OCI-LY3 (cell line): ENCODE data around the gene S1PR3.

Experiments
- EZH2phosphoT487 ChIP-seq: fragments of 200-600 bp; shearing (Covaris generic); IDR thresholded peaks from 2 replicates; pipeline ENCODE4 v1.6.1; 2018; ENCODE audit warnings: antibody characterized with exemption, mixed run types, low read depth
- TF ChIP-seq, protein P1 (sequence below): fragments of 200-600, 300-600 bp; sonication (generic); IDR thresholded peaks from 2 replicates; pipeline ENCODE4 v1.5.1; 2014; ENCODE audit warnings: antibody characterized with exemption, low read length, low read depth

GRCh38 chr9:88975966-88976889 lies 15.0 kb upstream of the S1PR3 start:
- TF ChIP-seq, protein P1, sequence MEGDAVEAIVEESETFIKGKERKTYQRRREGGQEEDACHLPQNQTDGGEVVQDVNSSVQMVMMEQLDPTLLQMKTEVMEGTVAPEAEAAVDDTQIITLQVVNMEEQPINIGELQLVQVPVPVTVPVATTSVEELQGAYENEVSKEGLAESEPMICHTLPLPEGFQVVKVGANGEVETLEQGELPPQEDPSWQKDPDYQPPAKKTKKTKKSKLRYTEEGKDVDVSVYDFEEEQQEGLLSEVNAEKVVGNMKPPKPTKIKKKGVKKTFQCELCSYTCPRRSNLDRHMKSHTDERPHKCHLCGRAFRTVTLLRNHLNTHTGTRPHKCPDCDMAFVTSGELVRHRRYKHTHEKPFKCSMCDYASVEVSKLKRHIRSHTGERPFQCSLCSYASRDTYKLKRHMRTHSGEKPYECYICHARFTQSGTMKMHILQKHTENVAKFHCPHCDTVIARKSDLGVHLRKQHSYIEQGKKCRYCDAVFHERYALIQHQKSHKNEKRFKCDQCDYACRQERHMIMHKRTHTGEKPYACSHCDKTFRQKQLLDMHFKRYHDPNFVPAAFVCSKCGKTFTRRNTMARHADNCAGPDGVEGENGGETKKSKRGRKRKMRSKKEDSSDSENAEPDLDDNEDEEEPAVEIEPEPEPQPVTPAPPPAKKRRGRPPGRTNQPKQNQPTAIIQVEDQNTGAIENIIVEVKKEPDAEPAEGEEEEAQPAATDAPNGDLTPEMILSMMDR, result no peak
- no peak for TF ChIP-seq EZH2phosphoT487
